Endothelial cell of umbilical vein (primary cell): Measurements from ENCODE around the gene RTL10. TPM values are rescaled to one million over a fixed set of nuclear protein-coding genes. Genes with fewer than 3 reads are reported as not detected.

ENCODE experiments used
- BruUV-seq: library from RNA; stranded (reverse); fragments of 400-500 nt; replicated peaks from 2 replicates; lab custom pipeline; 2021; lab: Mats Ljungman, UMichigan
- CTCF ChIA-PET: fragments of 300-600, 350-600 bp; sonication (Branson Sonifier 250); formaldehyde crosslinking; loops from one replicate; lab custom pipeline; 2021; ENCODE audit warnings: antibody characterized with exemption, inconsistent platforms; lab: Charles Lee
- POLR2A ChIA-PET: fragments of 300-600, 350-600 bp; sonication (Branson Sonifier 250); formaldehyde crosslinking; loops from one replicate; lab custom pipeline; 2021; ENCODE audit warnings: antibody characterized with exemption, inconsistent platforms; lab: Charles Lee
- DNase-seq: peaks from one replicate; pipeline ENCODE4 v3.0.0-alpha.2; 2011; ENCODE audit warnings: low read depth, low spot score
- FAIRE-seq: peaks from 2 replicates; lab custom pipeline; 2011; peaks lifted over from hg19 to GRCh38; lab: Jason Lieb, UNC
- H2AFZ ChIP-seq: 2 replicates; pipeline ENCODE4 v1.6.0; 2012; ENCODE audit warnings: low read depth, low read length, control low read depth, inconsistent platforms
- H3K27ac ChIP-seq: 2 replicates; pipeline ENCODE4 v1.5.1; 2011; ENCODE audit warnings: low read depth, mild to moderate bottlenecking, control low read depth, low read length, moderate library complexity; ENCODE audit not compliant: insufficient read depth
- H3K27me3 ChIP-seq, 2 experiments: 2 replicates each; pipeline versions ENCODE4 v1.6.0 to v1.6.1; 2011; ENCODE audit warnings: low read length in 2 of 2, mixed read lengths in 1 of 2; ENCODE audit not compliant: control insufficient read depth in 2 of 2, insufficient read depth in 2 of 2
- H3K36me3 ChIP-seq, 2 experiments: 2 replicates in 1 of 2; 3 replicates in 1 of 2; pipeline ENCODE4 v1.5.1; 2011; ENCODE audit warnings: low read length in 2 of 2, mild to moderate bottlenecking in 1 of 2, moderate library complexity in 1 of 2; ENCODE audit not compliant: control insufficient read depth in 2 of 2, insufficient read depth in 2 of 2; ENCODE audit errors: extremely low read depth in 1 of 2
- H3K4me1 ChIP-seq: 3 replicates; pipeline ENCODE4 v1.5.1; 2011; ENCODE audit warnings: mild to moderate bottlenecking, low read length; ENCODE audit not compliant: control insufficient read depth, insufficient read depth; ENCODE audit errors: extremely low read depth
- H3K4me2 ChIP-seq: 2 replicates; pipeline ENCODE4 v1.6.1; 2011; ENCODE audit warnings: low read length, control low read depth, mixed read lengths; ENCODE audit not compliant: insufficient read depth
- H3K4me3 ChIP-seq, 3 experiments: fragments of 200-600 bp in 1 of 3; sonication (generic), shearing (Covaris generic) in 1 of 3; replicated peaks in 1 of 3; 2 replicates each; pipeline ENCODE4 v1.5.1; 2011 to 2016; ENCODE audit warnings: control low read depth in 3 of 3, low read length in 3 of 3, mild to moderate bottlenecking in 2 of 3, inconsistent platforms in 1 of 3, low read depth in 1 of 3, moderate library complexity in 1 of 3; ENCODE audit not compliant: insufficient read depth in 1 of 3
- H3K79me2 ChIP-seq: 2 replicates; pipeline ENCODE4 v1.6.0; 2012; ENCODE audit warnings: low read length, inconsistent platforms; ENCODE audit not compliant: control insufficient read depth, insufficient read depth
- H3K9ac ChIP-seq: replicated peaks from 2 replicates; pipeline ENCODE3; 2011; ENCODE audit warnings: low read length, control low read depth; ENCODE audit not compliant: insufficient read depth; ENCODE audit errors: extremely low read depth
- H3K9me1 ChIP-seq: replicated peaks from 3 replicates; pipeline ENCODE4 v1.6.0; 2011; ENCODE audit warnings: mild to moderate bottlenecking, low read length; ENCODE audit not compliant: control insufficient read depth, insufficient read depth; ENCODE audit errors: extremely low read depth
- H3K9me3 ChIP-seq: replicated peaks from 2 replicates; pipeline ENCODE4 v1.5.1; 2012; ENCODE audit warnings: low read length, inconsistent platforms; ENCODE audit not compliant: control insufficient read depth, insufficient read depth
- H4K20me1 ChIP-seq: replicated peaks from 2 replicates; pipeline ENCODE3; 2011; ENCODE audit warnings: mild to moderate bottlenecking, low read length; ENCODE audit not compliant: control insufficient read depth, insufficient read depth; ENCODE audit errors: extremely low read depth
- CTCF ChIP-seq, 2 donors: IDR thresholded peaks; 1 replicate in 1 of 2; 2 replicates in 1 of 2; pipeline ENCODE4 v1.5.1; 2011; ENCODE audit warnings: low read length in 2 of 2, mild to moderate bottlenecking in 2 of 2, moderate library complexity in 2 of 2, control low read depth in 1 of 2, inconsistent platforms in 1 of 2, low read depth in 1 of 2; ENCODE audit not compliant: insufficient read depth in 1 of 2; ENCODE audit errors: extremely low read depth in 1 of 2
- EZH2 ChIP-seq: IDR thresholded peaks from 2 replicates; pipeline ENCODE4 v1.6.1; 2012; ENCODE audit warnings: borderline replicate concordance, low read depth, mild to moderate bottlenecking, moderate library complexity, low read length, inconsistent platforms; ENCODE audit not compliant: severe bottlenecking
- FOS ChIP-seq: IDR thresholded peaks from 2 replicates; pipeline ENCODE4 v1.6.1; 2011; ENCODE audit warnings: mild to moderate bottlenecking, low read length, moderate library complexity, borderline replicate concordance; ENCODE audit not compliant: insufficient read depth
- GATA2 ChIP-seq: IDR thresholded peaks from 2 replicates; pipeline ENCODE4 v1.7.0; 2011; ENCODE audit warnings: low read depth, mild to moderate bottlenecking, moderate library complexity, mixed read lengths, low read length; ENCODE audit not compliant: insufficient read length, insufficient read depth
- JUN ChIP-seq: IDR thresholded peaks from 2 replicates; pipeline ENCODE4 v1.6.1; 2011; ENCODE audit warnings: borderline replicate concordance, low read depth; ENCODE audit not compliant: insufficient read length, insufficient read depth
- MYC ChIP-seq: IDR thresholded peaks from one replicate; pipeline ENCODE4 v1.6.1; 2011; ENCODE audit warnings: mild to moderate bottlenecking, low read depth, low read length
- POLR2A ChIP-seq: IDR thresholded peaks from 2 replicates; pipeline ENCODE4 v1.6.1; 2012; ENCODE audit warnings: low read depth, mild to moderate bottlenecking, control low read depth, low read length
- POLR2AphosphoS5 ChIP-seq: IDR thresholded peaks from 2 replicates; pipeline ENCODE4 v1.6.1; 2012; ENCODE audit warnings: low read depth, mild to moderate bottlenecking, control low read depth, low read length, moderate library complexity; ENCODE audit not compliant: insufficient read depth
- dilution Hi-C: fragments of 300-500 bp; cut with MboI; formaldehyde crosslinking; loops from one replicate; pipeline ENCODE4 v1.15.0; 2019; ENCODE audit warnings: low sequenced_read_pairs; ENCODE audit not compliant: extremely low pct_ligation_motif_present
- intact Hi-C: fragments of 100-400 bp; cut with micrococcal nuclease; formaldehyde crosslinking; loops from one replicate; pipeline ENCODE4 v1.10.0; 2022
- polyA plus RNA-seq, 4 experiments: library from polyadenylated mRNA; depleted of rRNA in 3 of 4; stranded (reverse) in 3 of 4; unstranded in 1 of 4; fragments of >200 nt; gene quantifications; 2 replicates each; pipeline versions ENCODE4 v1.2.1 to v1.2.3, GENCODE V29; 2011 to 2012; ENCODE audit warnings: missing spikeins in 1 of 4
- total RNA-seq: library from RNA; stranded (reverse); gene quantifications from 2 replicates; pipeline ENCODE4 v1.2.3, GENCODE V29; 2021
- TF ChIP-seq, protein P1 (sequence below): IDR thresholded peaks from 2 replicates; pipeline ENCODE4 v1.6.1; 2011; ENCODE audit not compliant: insufficient read depth, insufficient read length

RTL10 gene
- total and polyA plus RNA-seq, 2 donors (not counting 3 experiments of a cell fraction or from before 2014, with no cell fraction given), result 31.9 to 40.8 TPM

DNA sequence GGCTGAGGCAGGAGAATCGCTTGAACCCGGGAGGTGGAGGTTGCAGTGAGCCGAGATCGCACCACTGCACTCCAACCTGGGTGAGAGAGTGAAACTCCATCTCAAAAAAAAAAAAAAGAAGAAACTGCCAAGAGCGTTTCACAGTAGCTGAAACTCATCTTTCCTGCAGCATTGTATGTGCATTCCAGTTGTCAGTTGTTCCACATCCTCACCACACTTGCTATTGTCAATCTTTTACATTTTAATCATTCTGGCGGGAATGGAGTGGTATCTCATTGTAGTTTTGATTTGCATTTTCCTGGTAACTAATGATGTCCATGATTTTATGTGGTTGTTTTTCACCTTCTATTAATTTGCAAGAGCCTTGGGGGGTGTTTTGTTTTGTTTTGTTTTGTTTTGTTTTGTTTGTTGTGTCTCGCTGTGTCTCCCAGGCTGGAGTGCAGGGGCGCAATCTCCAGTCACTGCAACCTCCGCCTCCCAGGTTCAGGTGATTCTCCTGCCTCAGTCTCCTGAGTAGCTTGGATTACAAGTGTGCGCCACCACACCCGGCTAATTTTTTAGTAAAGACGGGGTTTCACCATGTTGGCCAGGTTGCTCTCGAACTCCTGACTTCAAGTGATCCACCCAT, 8.1 kb upstream of the RTL10 start:
- H3K4me1 ChIP-seq, result no peaks in the 10 kb centered on the region
- no peak for TF ChIP-seq JUN
- no peak overlapping the region for H3K9ac ChIP-seq
- no peaks in the 10 kb centered on the region for H3K9me1 ChIP-seq
- H3K36me3 ChIP-seq, result no peaks in the 10 kb centered on the region
- dilution Hi-C loops, result no loop called here
- H3K4me2 ChIP-seq, result no peak overlapping the region
- FAIRE-seq, result no peak
- H3K27ac ChIP-seq, result no peak overlapping the region
- DNase-seq, result no peak
- ChIA-PET CTCF (interaction anchor here (1.0 to 2.4 kb wide), 4 partner anchors 8 to 132 kb away, joined by 3 to 9 read pairs (median 4); no protein-coding TSS in a partner anchor), POLR2A (no interaction called here)
- H2AFZ ChIP-seq, result no peak overlapping the region
- no peaks in the 10 kb centered on the region for H4K20me1 ChIP-seq
- intact Hi-C loops, result no loop called here
- no peaks in the 10 kb centered on the region for H3K9me3 ChIP-seq
- H3K27me3 ChIP-seq, result no peaks in the 10 kb centered on the region
- BruUV-seq, result no TSS peak
- no peaks in the 10 kb centered on the region for H3K79me2 ChIP-seq
- no peak overlapping the region for H3K4me3 ChIP-seq

- Histone ChIP-seq H3K27ac (no peak overlapping the region), H3K79me2 (peaks cover 4% of the 10 kb centered on the region), H3K9me3 (no peaks in the 10 kb centered on the region), H3K27me3 (no peaks in the 10 kb centered on the region), H2AFZ (no peak overlapping the region), H3K9ac (no peak overlapping the region), H3K36me3 (no peaks in the 10 kb centered on the region), H3K4me3 (no peak overlapping the region), H3K9me1 (no peaks in the 10 kb centered on the region), H3K4me2 (no peak overlapping the region), H3K4me1 (peaks cover 12% of the 10 kb centered on the region), H4K20me1 (no peaks in the 10 kb centered on the region)
- DNase-seq, result no peak
- intact Hi-C loops, result no loop called here
- dilution Hi-C loops, result no loop called here
- no peak for TF ChIP-seq CTCF (IDR thresholded peaks at IDR 0.05; ENCODE audit: extremely low read depth in 1 of 2, insufficient read depth in 1 of 2, low read depth in 1 of 2, low read length in 2 of 2)
- no peak for TF ChIP-seq POLR2A
- no peak for TF ChIP-seq POLR2AphosphoS5
- no peak for TF ChIP-seq FOS
- TF ChIP-seq GATA2, result no peak
- no peak for TF ChIP-seq EZH2
- TF ChIP-seq, protein P1, sequence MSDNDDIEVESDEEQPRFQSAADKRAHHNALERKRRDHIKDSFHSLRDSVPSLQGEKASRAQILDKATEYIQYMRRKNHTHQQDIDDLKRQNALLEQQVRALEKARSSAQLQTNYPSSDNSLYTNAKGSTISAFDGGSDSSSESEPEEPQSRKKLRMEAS, result no peak
- no peak for TF ChIP-seq JUN
- TF ChIP-seq MYC, result no peak
- POLR2A ChIA-PET, result no interaction called here
- CTCF ChIA-PET, result no interaction called here
- FAIRE-seq, result no peak
- BruUV-seq, result no TSS peak
These were observed 5.3 kb upstream of the RTL10 start for GRCh38 chr22:19859861-19860510.
